HG03280 (cell line): ENCODE results near the gene KCTD12.

Source experiments
- ATAC-seq: cut with Tn5 transposase; IDR thresholded peaks from one replicate; pipeline ENCODE4 v1.9.1; 2021; ENCODE audit warnings: mild to moderate bottlenecking, moderate library complexity; ENCODE audit not compliant: unreplicated experiment

KCTD12 gene

GRCh38 chr13:76888421-76888820 lies 2.2 kb upstream of the KCTD12 start:
- no peak for ATAC-seq

- ATAC-seq: no peak
These were observed 915 bp upstream of the KCTD12 start for GRCh38 chr13:76887076-76887563.

GRCh38 chr13:76886005-76886291 lies 257 bp downstream of the KCTD12 start:
- no peak for ATAC-seq

GRCh38 chr13:76885203-76886004 lies 801 bp downstream of the KCTD12 start:
- ATAC-seq: peak; percentile 48

GRCh38 chr13:76884907-76885202 lies 1.4 kb downstream of the KCTD12 start:
- no peak for ATAC-seq

- ATAC-seq: peak; percentile 31
These were observed 1.9 kb downstream of the KCTD12 start for GRCh38 chr13:76884186-76884906.

- no peak for ATAC-seq
These were observed 3.0 kb downstream of the KCTD12 start for GRCh38 chr13:76883236-76883635.

- no peak for ATAC-seq
These were observed 3.8 kb downstream of the KCTD12 start for GRCh38 chr13:76882431-76882830.

GRCh38 chr13:76879883-76880270 lies 6.3 kb downstream of the KCTD12 start:
- ATAC-seq: peak; percentile 20

GRCh38 chr13:76879203-76879882 lies 6.9 kb downstream of the KCTD12 start:
- ATAC-seq: peak; percentile 86

- ATAC-seq: no peak
These were observed 8.2 kb downstream of the KCTD12 start for GRCh38 chr13:76878043-76878442.

GRCh38 chr13:76875271-76875815 lies 10.9 kb downstream of the KCTD12 start:
- ATAC-seq: no peak

- ATAC-seq: peak; percentile 66
These were observed 11.7 kb downstream of the KCTD12 start for GRCh38 chr13:76874479-76874878.

GRCh38 chr13:76873445-76873844 lies 12.8 kb downstream of the KCTD12 start:
- no peak for ATAC-seq

- no peak for ATAC-seq
These were observed 13.5 kb downstream of the KCTD12 start for GRCh38 chr13:76872675-76873074.

- ATAC-seq: no peak
These were observed 14.8 kb downstream of the KCTD12 start for GRCh38 chr13:76871432-76871831.

- ATAC-seq: no peak
These were observed 17.8 kb downstream of the KCTD12 start for GRCh38 chr13:76868371-76868770.

- no peak for ATAC-seq
These were observed 20.2 kb downstream of the KCTD12 start for GRCh38 chr13:76865996-76866503.

GRCh38 chr13:76865109-76865508 lies 21.1 kb downstream of the KCTD12 start:
- no peak for ATAC-seq

- ATAC-seq: no peak
These were observed 21.9 kb downstream of the KCTD12 start for GRCh38 chr13:76864259-76864658.

GRCh38 chr13:76863022-76863421 lies 23.2 kb downstream of the KCTD12 start:
- no peak for ATAC-seq
